Lower leg skin (tissue), 3 donors: ENCODE results near the gene SCRN2.

Experiments used
- CTCF ChIP-seq, 3 donors: fragments of 450-650 bp; IDR thresholded peaks; one replicate each; pipeline ENCODE4 v1.5.1; 2016; ENCODE audit warnings: antibody characterized with exemption in 3 of 3, mild to moderate bottlenecking in 3 of 3, moderate library complexity in 2 of 3
- POLR2A ChIP-seq, 2 donors: fragments of 450-650 bp; IDR thresholded peaks; one replicate each; pipeline ENCODE4 v1.6.1; 2016 to 2017; ENCODE audit warnings: antibody characterized with exemption in 2 of 2, mild to moderate bottlenecking in 1 of 2, moderate library complexity in 1 of 2

- TF ChIP-seq POLR2A (IDR thresholded peaks at IDR 0.05): no peak
- no peak for TF ChIP-seq CTCF (IDR thresholded peaks at IDR 0.05)
These were observed 29.0 kb upstream of the SCRN2 start for GRCh38 chr17:47870056-47870455.
